SU-DHL-6 (cell line): ENCODE results near the gene OR6Q1.

ENCODE experiments used
- CTCF ChIP-seq: fragments of 200-600 bp; sonication (generic); IDR thresholded peaks from one replicate; pipeline ENCODE4 v1.5.1; 2017; ENCODE audit warnings: antibody characterized with exemption, mild to moderate bottlenecking, low read length, moderate library complexity; ENCODE audit not compliant: insufficient read depth, poor library complexity, severe bottlenecking
- EZH2phosphoT487 ChIP-seq: fragments of 200-600 bp; sonication (generic), shearing (Covaris generic); conservative IDR thresholded peaks from 2 replicates; pipeline ENCODE4 v1.6.1; 2018; ENCODE audit warnings: mild to moderate bottlenecking, antibody characterized with exemption, low read length, moderate library complexity, mixed read lengths

GRCh38 chr11:58028687-58029411 is 1.9 kb upstream of the OR6Q1 start:
- TF ChIP-seq CTCF = no peak
- TF ChIP-seq EZH2phosphoT487 = no peak
